Gastroesophageal sphincter (tissue), 3 donors: ENCODE results near the gene ADGRL1.

ENCODE experiments used
- EP300 ChIP-seq: sonication (generic); formaldehyde crosslinking; IDR thresholded peaks from one replicate; pipeline ENCODE4 v1.6.1; 2017; ENCODE audit warnings: antibody characterized with exemption, mild to moderate bottlenecking
- POLR2A ChIP-seq, 2 donors: fragments of 450-650 bp; IDR thresholded peaks; one replicate each; pipeline ENCODE4 v1.6.1; 2017; ENCODE audit warnings: antibody characterized with exemption in 2 of 2, mild to moderate bottlenecking in 2 of 2, moderate library complexity in 1 of 2
- POLR2AphosphoS5 ChIP-seq: sonication (generic); formaldehyde crosslinking; IDR thresholded peaks from one replicate; pipeline ENCODE4 v1.6.1; 2017; ENCODE audit warnings: antibody characterized with exemption
- TF ChIP-seq, protein P1 (sequence below), 4 experiments: fragments of 200-600 bp in 2 of 4; fragments of 450-650 bp in 2 of 4; sonication (generic) in 1 of 4; IDR thresholded peaks; one replicate each; pipeline ENCODE4 v1.5.1; 2017 to 2019; ENCODE audit warnings: antibody characterized with exemption in 4 of 4, mild to moderate bottlenecking in 2 of 4, moderate library complexity in 2 of 4

DNA sequence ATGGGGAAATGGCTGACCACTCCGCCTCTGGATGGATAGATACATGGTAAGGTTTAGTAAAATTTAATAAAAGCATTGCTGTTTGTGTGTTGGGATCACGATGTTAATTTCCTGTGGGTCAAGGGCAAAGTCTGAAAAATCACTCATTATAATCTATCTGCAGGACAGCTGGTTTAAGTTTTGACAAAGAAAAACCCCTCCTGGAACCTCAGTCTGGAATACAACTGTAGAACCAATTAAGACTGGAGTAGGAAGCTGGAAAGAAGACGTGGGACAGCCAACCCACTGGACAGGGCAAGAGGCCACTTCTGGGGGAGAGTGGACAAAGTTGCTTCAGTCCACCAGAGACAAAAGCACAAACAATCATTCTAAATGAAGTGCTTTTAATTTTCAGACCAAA is 86.8 kb downstream of the ADGRL1 start:
- no peak for TF ChIP-seq POLR2A (IDR thresholded peaks at IDR 0.05)
- TF ChIP-seq POLR2AphosphoS5: no peak
- TF ChIP-seq, protein P1, sequence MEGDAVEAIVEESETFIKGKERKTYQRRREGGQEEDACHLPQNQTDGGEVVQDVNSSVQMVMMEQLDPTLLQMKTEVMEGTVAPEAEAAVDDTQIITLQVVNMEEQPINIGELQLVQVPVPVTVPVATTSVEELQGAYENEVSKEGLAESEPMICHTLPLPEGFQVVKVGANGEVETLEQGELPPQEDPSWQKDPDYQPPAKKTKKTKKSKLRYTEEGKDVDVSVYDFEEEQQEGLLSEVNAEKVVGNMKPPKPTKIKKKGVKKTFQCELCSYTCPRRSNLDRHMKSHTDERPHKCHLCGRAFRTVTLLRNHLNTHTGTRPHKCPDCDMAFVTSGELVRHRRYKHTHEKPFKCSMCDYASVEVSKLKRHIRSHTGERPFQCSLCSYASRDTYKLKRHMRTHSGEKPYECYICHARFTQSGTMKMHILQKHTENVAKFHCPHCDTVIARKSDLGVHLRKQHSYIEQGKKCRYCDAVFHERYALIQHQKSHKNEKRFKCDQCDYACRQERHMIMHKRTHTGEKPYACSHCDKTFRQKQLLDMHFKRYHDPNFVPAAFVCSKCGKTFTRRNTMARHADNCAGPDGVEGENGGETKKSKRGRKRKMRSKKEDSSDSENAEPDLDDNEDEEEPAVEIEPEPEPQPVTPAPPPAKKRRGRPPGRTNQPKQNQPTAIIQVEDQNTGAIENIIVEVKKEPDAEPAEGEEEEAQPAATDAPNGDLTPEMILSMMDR (IDR thresholded peaks at IDR 0.05): no peak
- no peak for TF ChIP-seq EP300
